ENCODE results near the gene ZNF292. TPM values are rescaled to one million over a fixed set of nuclear protein-coding genes. Genes with fewer than 3 reads are reported as not detected.
"Not testable (repeated sequence)": the region's sequence is repeated elsewhere in the genome, so short reads cannot be mapped to it uniquely, and the experiment has no call there.

The ZNF292 gene
- total RNA-seq, 6 experiments from 2014 or later, result 18.5 to 22.4 (median 19.0) TPM

DNA sequence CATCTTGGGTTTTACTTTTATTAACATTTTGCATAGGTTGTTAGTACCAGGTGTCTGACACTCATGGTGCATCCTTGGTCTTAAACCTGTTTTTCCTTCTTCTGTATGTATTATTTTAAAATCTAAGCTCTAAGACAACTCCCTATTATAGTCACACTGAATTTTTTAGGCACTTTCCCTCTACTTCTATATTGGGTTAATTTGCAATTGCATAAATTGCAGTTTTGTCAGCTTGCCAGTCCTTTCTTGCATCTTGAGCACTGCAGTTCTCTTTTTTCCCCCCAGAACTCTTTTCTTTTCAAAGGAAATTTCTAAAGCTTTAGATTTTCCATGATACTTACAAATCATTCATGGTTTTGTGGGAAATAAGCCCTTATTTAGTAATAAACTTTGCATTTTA, 70.6 kb downstream of the ZNF292 start:
- Mint-ChIP-seq H3K27ac (no peak overlapping the region), H3K4me3 (no peak overlapping the region), H3K4me1 (ENCODE audit: low read depth) (no peaks in the 10 kb centered on the region), H3K9me3 (no peaks in the 10 kb centered on the region), H3K36me3 (ENCODE audit: low read depth) (peaks cover 38% of the 10 kb centered on the region), H3K27me3 (ENCODE audit: insufficient read depth) (no peaks in the 10 kb centered on the region)
- TF ChIP-seq, protein P1, sequence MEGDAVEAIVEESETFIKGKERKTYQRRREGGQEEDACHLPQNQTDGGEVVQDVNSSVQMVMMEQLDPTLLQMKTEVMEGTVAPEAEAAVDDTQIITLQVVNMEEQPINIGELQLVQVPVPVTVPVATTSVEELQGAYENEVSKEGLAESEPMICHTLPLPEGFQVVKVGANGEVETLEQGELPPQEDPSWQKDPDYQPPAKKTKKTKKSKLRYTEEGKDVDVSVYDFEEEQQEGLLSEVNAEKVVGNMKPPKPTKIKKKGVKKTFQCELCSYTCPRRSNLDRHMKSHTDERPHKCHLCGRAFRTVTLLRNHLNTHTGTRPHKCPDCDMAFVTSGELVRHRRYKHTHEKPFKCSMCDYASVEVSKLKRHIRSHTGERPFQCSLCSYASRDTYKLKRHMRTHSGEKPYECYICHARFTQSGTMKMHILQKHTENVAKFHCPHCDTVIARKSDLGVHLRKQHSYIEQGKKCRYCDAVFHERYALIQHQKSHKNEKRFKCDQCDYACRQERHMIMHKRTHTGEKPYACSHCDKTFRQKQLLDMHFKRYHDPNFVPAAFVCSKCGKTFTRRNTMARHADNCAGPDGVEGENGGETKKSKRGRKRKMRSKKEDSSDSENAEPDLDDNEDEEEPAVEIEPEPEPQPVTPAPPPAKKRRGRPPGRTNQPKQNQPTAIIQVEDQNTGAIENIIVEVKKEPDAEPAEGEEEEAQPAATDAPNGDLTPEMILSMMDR (IDR thresholded peaks at IDR 0.05), result no peak
- no peak for DNase-seq

DNA sequence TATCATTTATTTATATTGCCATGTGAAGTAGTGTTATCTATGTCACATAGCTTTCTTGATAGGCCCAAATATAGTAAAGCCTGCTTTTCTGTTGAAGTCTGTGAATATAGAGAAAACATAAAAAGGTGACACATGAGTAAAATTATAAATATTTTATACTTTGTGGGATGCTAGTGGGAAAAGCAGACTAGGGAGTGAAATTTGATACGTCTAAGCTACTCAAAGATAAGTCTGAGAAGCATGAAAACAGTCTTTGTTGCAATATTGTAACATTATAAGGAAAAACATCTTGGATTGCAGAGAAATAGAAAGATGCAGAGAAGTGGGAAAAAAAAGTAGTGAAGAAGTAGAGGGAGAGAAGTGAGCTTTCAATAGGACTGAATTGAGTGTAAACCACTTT, 75.4 kb downstream of the ZNF292 start:
- Mint-ChIP-seq H3K4me3 (no peak overlapping the region), H3K36me3 (ENCODE audit: low read depth) (peaks cover 7% of the 10 kb centered on the region; the same call in 1 of the 2 replicates), H3K27ac (no peak overlapping the region), H3K9me3 (no peaks in the 10 kb centered on the region), H3K27me3 (ENCODE audit: insufficient read depth) (no peaks in the 10 kb centered on the region), H3K4me1 (ENCODE audit: low read depth) (no peaks in the 10 kb centered on the region)
- no peak for DNase-seq
- TF ChIP-seq, protein P1 (IDR thresholded peaks at IDR 0.05), result no peak

DNA sequence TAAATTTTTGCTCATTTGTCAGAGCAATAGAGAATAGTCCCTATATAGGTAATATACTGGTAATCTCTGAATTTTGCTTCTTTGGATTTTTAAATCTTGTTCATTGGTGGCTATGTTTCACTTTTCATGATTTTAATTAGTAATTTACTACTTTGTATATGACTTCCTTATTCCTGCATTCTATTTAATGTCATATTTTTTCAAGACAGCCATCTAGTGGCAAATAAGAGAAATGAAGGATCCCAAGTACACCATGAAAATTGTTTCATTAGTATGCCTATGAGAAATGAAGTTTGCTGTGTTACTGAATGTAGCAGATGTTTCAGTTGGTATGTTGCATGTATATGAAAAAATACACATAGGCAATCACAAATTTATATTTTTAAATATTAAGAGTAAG, 82.4 kb downstream of the ZNF292 start:
- TF ChIP-seq, protein P1 (IDR thresholded peaks at IDR 0.05), result peak; percentile 82
- H3K4me3 Mint-ChIP-seq, result no peak overlapping the region
- no peaks in the 10 kb centered on the region for H3K9me3 Mint-ChIP-seq
- no peaks in the 10 kb centered on the region for H3K4me1 Mint-ChIP-seq (ENCODE audit: low read depth)
- H3K27ac Mint-ChIP-seq, result no peak overlapping the region
- H3K36me3 Mint-ChIP-seq (ENCODE audit: low read depth), result no peaks in the 10 kb centered on the region
- DNase-seq, result peak; percentile 21
- H3K27me3 Mint-ChIP-seq (ENCODE audit: insufficient read depth), result no peaks in the 10 kb centered on the region

DNA sequence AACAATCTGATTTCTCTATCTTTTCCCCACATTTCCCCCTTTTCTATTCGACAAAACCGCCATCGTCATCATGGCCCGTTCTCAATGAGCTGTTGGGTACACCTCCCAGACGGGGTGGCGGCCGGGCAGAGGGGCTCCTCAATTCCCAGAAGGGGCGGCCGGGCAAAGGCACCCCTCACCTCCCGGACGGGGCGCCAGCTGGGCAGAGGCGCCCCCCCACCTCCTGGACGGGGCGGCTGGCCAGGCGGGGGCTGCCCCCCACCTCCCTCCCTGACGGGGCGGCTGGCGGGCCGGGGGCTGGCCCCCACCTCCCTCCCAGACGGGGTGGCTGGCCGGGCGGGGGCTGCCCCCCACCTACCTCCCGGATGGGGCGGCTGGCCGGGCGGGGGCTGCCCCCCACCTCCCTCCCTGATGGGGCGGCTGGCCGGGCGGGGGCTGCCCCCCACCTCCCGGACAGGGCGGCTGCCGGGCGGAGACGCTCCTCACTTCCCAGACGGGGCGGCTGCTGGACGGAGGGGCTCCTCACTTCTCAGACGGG, 83.8 kb downstream of the ZNF292 start:
- H3K27me3 Mint-ChIP-seq (ENCODE audit: insufficient read depth); H3K4me3 Mint-ChIP-seq; H3K27ac Mint-ChIP-seq; H3K9me3 Mint-ChIP-seq; H3K36me3 Mint-ChIP-seq (ENCODE audit: low read depth); DNase-seq; H3K4me1 Mint-ChIP-seq (ENCODE audit: low read depth): not testable (repeated sequence)

DNA sequence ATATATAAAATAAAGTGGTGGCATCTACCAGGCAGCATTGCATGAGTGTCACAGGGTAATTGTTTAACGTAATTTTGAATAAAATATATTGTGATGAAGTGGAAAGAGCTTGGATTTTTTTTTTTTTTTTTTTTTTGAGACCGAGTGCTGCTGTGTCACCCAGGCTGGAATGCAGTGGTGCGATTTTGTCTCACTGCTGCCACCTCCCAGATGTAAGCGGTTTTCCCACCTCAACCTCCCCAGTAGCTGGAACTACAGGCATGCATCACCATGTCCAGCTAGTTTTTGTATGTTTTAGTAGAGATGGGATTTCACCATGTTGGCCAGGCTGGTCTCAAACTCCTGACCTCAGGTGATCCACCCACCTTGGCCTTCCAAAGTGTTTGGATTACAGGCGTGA, 85.9 kb downstream of the ZNF292 start:
- Mint-ChIP-seq H3K4me3 (no peak overlapping the region), H3K4me1 (ENCODE audit: low read depth) (peaks cover 5% of the 10 kb centered on the region; the same call in 1 of the 2 replicates), H3K27ac (no peak overlapping the region), H3K9me3 (no peaks in the 10 kb centered on the region), H3K36me3 (ENCODE audit: low read depth) (no peaks in the 10 kb centered on the region), H3K27me3 (ENCODE audit: insufficient read depth) (no peaks in the 10 kb centered on the region)
- DNase-seq, result no peak
- TF ChIP-seq, protein P1 (IDR thresholded peaks at IDR 0.05), result no peak

DNA sequence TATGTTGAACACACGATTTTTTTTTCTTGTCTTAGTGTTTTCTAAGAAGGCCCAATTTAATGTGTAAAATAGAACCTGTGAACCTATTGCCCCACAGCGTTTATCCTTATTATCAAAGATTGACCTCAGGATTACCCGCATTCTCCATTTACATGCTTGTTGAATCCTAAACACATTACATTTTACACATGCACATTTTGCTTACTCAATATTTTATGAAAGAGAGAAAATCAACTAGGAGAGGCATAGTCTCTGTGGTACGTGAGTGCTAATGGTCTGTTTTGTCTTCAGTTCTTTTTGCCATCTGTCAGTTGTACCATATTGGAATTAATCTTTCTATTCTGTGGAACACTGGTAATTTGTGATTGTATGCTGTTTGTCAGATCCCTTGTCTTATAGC, 86.9 kb downstream of the ZNF292 start:
- H3K4me3 Mint-ChIP-seq, result no peak overlapping the region
- H3K27ac Mint-ChIP-seq, result no peak overlapping the region
- TF ChIP-seq, protein P1 (IDR thresholded peaks at IDR 0.05), result no peak
- no peaks in the 10 kb centered on the region for H3K27me3 Mint-ChIP-seq (ENCODE audit: insufficient read depth)
- no peaks in the 10 kb centered on the region for H3K36me3 Mint-ChIP-seq (ENCODE audit: low read depth)
- DNase-seq, result no peak
- no peaks in the 10 kb centered on the region for H3K9me3 Mint-ChIP-seq
- H3K4me1 Mint-ChIP-seq (ENCODE audit: low read depth), result peaks cover 5% of the 10 kb centered on the region; the same call in 1 of the 2 replicates
